Measurements from ENCODE around the gene JUP.
"Not testable (repeated sequence)": the region's sequence is repeated elsewhere in the genome, so short reads cannot be mapped to it uniquely, and the experiment has no call there.

JUP gene

GRCh38 chr17:41781404-41782110 is 5.0 kb downstream of the JUP start:
- no peak for DNase-seq (ENCODE audit: low read depth in 2 of 2)

GRCh38 chr17:41779954-41780353 is 6.6 kb downstream of the JUP start:
- no peak for DNase-seq (ENCODE audit: low read depth in 2 of 2)

- DNase-seq (ENCODE audit: low read depth in 2 of 2): no peak
These were observed 8.8 kb downstream of the JUP start for GRCh38 chr17:41777574-41778188.

- no peak for DNase-seq (ENCODE audit: low read depth in 2 of 2)
These were observed 9.3 kb downstream of the JUP start for GRCh38 chr17:41777157-41777573.

GRCh38 chr17:41776262-41776900 is 10.1 kb downstream of the JUP start:
- DNase-seq (ENCODE audit: low read depth in 2 of 2): not testable (repeated sequence)

GRCh38 chr17:41775394-41776226 is 10.9 kb downstream of the JUP start:
- DNase-seq (ENCODE audit: low read depth in 2 of 2): no peak

GRCh38 chr17:41773731-41774193 is 12.7 kb downstream of the JUP start:
- no peak for DNase-seq (ENCODE audit: low read depth in 2 of 2)

GRCh38 chr17:41773190-41773588 is 13.3 kb downstream of the JUP start:
- DNase-seq (ENCODE audit: low read depth in 2 of 2): no peak

GRCh38 chr17:41772586-41773189 is 13.8 kb downstream of the JUP start:
- DNase-seq (ENCODE audit: low read depth in 2 of 2): no peak

GRCh38 chr17:41772218-41772585 is 14.3 kb downstream of the JUP start:
- DNase-seq (ENCODE audit: low read depth in 2 of 2): no peak

- no peak for DNase-seq (ENCODE audit: low read depth in 2 of 2)
These were observed 14.9 kb downstream of the JUP start for GRCh38 chr17:41771389-41772206.

GRCh38 chr17:41769985-41770384 is 16.5 kb downstream of the JUP start:
- DNase-seq (ENCODE audit: low read depth in 2 of 2): no peak

- no peak for DNase-seq (ENCODE audit: low read depth in 2 of 2)
These were observed 17.1 kb downstream of the JUP start for GRCh38 chr17:41769346-41769862.

- DNase-seq (ENCODE audit: low read depth in 2 of 2): no peak
These were observed 17.7 kb downstream of the JUP start for GRCh38 chr17:41768682-41769288.

- DNase-seq (ENCODE audit: low read depth in 2 of 2): no peak
These were observed 19.0 kb downstream of the JUP start for GRCh38 chr17:41767324-41768042.

GRCh38 chr17:41766135-41766534 is 20.4 kb downstream of the JUP start:
- no peak for DNase-seq (ENCODE audit: low read depth in 2 of 2)

- no peak for DNase-seq (ENCODE audit: low read depth in 2 of 2)
These were observed 23.2 kb downstream of the JUP start for GRCh38 chr17:41763327-41763726.

GRCh38 chr17:41762841-41763240 is 23.7 kb downstream of the JUP start:
- DNase-seq (ENCODE audit: low read depth in 2 of 2): no peak

GRCh38 chr17:41762391-41762790 is 24.1 kb downstream of the JUP start:
- DNase-seq (ENCODE audit: low read depth in 2 of 2): no peak

- no peak for DNase-seq (ENCODE audit: low read depth in 2 of 2)
These were observed 25.6 kb downstream of the JUP start for GRCh38 chr17:41760878-41761277.

All from stimulated activated CD4-positive, alpha-beta T cell treated with anti-CD3 and anti-CD28 coated beads, Interleukin-15, amount 100 ng/mL, for 48 hours (primary cell).